GM12872 (cell line): ENCODE data around the gene KLHDC9.

ENCODE experiments used
- TF ChIP-seq, protein P1 (sequence below): IDR thresholded peaks from 3 replicates; pipeline ENCODE4 v1.5.1; 2011; ENCODE audit warnings: low read depth, mild to moderate bottlenecking, low read length, moderate library complexity; ENCODE audit not compliant: insufficient read depth

Gene KLHDC9

DNA sequence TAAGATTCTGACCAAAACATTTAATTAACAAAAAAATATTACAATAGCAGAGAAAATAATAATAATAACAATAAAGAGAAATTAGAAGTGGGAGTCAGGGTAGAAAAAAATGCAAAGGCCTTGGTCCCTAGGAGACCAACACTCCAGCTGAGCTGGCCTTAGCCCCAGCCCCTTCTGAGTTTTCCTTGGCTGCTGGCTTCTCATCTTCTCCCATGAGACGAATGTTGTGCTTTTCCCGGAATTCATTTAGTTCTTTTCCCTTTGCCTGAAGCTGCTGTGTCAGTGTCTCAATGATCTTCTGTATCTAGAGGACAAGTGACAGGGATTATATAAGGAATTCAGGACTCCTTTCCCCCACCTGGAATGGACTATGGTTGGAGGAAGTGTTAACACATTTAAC is 2.4 kb downstream of the KLHDC9 start:
- TF ChIP-seq, protein P1, sequence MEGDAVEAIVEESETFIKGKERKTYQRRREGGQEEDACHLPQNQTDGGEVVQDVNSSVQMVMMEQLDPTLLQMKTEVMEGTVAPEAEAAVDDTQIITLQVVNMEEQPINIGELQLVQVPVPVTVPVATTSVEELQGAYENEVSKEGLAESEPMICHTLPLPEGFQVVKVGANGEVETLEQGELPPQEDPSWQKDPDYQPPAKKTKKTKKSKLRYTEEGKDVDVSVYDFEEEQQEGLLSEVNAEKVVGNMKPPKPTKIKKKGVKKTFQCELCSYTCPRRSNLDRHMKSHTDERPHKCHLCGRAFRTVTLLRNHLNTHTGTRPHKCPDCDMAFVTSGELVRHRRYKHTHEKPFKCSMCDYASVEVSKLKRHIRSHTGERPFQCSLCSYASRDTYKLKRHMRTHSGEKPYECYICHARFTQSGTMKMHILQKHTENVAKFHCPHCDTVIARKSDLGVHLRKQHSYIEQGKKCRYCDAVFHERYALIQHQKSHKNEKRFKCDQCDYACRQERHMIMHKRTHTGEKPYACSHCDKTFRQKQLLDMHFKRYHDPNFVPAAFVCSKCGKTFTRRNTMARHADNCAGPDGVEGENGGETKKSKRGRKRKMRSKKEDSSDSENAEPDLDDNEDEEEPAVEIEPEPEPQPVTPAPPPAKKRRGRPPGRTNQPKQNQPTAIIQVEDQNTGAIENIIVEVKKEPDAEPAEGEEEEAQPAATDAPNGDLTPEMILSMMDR, result no peak

DNA sequence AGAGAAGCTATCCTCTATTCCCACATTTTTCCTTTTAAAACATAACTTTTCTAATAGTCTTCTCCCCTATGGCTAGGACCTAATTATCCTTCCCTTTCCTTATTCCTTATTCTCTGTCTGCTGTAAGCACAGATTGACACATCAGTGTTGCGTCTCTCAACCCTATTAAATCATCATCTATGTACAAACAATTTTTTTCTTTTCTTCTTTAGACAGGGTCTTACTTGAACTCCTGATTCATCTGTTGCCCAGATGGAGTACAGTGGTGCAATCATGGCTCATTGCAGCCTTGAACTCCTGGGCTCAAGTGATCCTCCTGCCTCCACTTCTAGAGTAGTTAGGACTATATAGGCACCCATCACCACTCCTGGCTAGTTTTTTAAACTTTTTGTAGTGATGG is 8.3 kb downstream of the KLHDC9 start:
- TF ChIP-seq, protein P1, result no peak

DNA sequence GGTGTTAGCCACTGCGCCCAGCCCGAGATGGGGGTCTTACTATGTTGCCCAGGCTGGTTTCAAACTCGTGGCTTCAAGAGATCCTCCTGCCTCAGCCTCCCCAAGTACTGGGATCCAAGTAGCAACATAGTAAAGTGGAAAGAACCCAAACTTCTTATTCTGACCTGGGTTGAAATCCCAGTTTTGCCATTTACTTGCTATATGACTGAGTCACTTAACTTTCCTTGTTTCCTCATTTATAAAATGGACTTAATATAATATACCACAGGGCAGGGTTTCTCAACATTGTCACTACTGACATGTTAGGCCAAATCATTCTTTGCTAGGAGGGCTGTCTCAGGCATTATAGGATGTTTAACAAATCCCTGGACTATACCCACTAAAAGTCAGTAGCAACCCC is 13.0 kb downstream of the KLHDC9 start:
- TF ChIP-seq, protein P1, result no peak

DNA sequence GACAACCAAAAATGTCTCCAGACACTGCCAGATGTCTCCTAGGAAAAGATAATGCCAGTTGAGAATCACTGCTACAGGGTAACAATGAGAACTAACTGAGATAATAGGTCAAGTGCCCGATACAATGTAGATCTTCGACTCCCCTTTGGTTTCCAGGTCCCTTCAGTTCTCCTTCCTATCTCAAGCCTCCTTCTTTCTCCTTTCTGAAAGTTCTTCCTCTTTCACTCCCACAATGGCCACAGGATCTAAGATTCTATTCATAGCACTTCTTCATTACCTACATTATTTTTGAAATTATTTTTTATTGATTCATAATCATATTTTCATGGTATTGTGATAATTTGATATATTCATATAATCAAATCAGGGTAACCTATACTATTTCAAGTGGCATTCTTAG is 13.4 kb downstream of the KLHDC9 start:
- TF ChIP-seq, protein P1, result no peak

DNA sequence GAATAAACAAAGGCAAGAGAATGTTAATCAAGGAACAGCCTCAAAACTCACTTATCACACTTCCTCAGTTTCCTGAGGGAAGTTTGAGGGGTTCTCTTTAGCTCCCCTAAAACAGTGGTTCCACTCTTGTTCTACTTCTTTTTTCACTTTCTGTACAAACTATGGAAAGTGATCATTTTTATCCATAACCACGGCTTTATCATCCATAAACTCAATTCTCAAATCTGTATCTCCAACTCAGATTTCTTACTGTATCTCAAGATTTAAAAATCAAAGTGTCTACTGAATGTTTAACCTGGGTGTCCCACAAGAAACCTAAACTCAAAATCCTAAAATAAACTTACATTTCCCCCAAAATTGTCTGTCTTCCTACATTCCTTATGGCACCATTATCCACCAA is 15.8 kb downstream of the KLHDC9 start:
- TF ChIP-seq, protein P1, result no peak

DNA sequence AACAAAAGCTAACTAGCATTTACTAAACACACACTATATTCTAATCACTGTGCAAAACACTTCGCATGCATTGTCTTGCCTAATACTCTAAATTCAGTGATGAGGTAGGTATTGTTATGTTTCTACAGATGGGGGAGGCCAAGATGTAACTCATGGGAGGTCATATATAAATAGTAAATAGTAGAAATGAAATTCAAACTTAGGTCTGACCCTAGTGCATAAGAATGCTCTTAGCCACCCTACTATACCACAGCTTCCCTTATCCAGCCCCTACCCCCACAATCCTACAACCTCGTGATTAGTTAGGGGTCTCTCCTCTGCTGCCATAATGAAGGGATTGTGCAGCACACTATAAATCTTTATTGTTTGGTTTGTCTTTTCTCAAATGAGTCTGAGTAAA is 16.4 kb downstream of the KLHDC9 start:
- TF ChIP-seq, protein P1, result no peak

- TF ChIP-seq, protein P1, result no peak
Observed at GRCh38 chr1:161115132-161115711, 17.1 kb downstream of the KLHDC9 start.
